Urinary bladder (tissue), 4 donors: Measurements from ENCODE around the gene SLC14A1. TPM values are rescaled to one million over a fixed set of nuclear protein-coding genes. Genes with fewer than 3 reads are reported as not detected.
A peak's percentile ranks its signal among the peaks of the same experiment; 100 is the strongest.

Experiments used
- DNase-seq: peaks from one replicate; pipeline ENCODE4 v3.0.0-alpha.2; 2015; ENCODE audit errors: extremely low spot score
- H3K27ac ChIP-seq: one replicate; pipeline ENCODE4 v1.5.1; 2013; ENCODE audit warnings: low read depth, mild to moderate bottlenecking, moderate library complexity
- H3K36me3 ChIP-seq: one replicate; pipeline ENCODE4 v1.6.1; 2013; ENCODE audit warnings: mild to moderate bottlenecking, moderate library complexity; ENCODE audit not compliant: insufficient read depth
- H3K4me1 ChIP-seq: one replicate; pipeline ENCODE4 v1.6.1; 2013; ENCODE audit warnings: mild to moderate bottlenecking, moderate library complexity; ENCODE audit not compliant: insufficient read depth
- H3K4me3 ChIP-seq: one replicate; pipeline ENCODE4 v1.5.1; 2013; ENCODE audit warnings: low read depth, low read length
- WGBS: extraction: QIAGEN DNeasy Blood & Tissue Kit; methylation state at CpG from one replicate; pipeline ENCODE4 v1.1.7; 2013; 5-methylcytosine and 5-hydroxymethylcytosine counted together
- polyA plus RNA-seq: library from polyadenylated mRNA; stranded (reverse); fragments of 200-250 nt; gene quantifications from one replicate; pipeline ENCODE4 v1.2.3, GENCODE V29; 2013
- total RNA-seq: library from RNA; depleted of rRNA; stranded (reverse); fragments of >200 nt; gene quantifications from one replicate; pipeline ENCODE4 v1.2.3, GENCODE V29; 2014
- donor health status: healthy with polysubstance abuse.
- donor health status: healthy.

The SLC14A1 gene
- total and polyA plus RNA-seq, 2 donors, result 23.5 to 102 TPM

DNA sequence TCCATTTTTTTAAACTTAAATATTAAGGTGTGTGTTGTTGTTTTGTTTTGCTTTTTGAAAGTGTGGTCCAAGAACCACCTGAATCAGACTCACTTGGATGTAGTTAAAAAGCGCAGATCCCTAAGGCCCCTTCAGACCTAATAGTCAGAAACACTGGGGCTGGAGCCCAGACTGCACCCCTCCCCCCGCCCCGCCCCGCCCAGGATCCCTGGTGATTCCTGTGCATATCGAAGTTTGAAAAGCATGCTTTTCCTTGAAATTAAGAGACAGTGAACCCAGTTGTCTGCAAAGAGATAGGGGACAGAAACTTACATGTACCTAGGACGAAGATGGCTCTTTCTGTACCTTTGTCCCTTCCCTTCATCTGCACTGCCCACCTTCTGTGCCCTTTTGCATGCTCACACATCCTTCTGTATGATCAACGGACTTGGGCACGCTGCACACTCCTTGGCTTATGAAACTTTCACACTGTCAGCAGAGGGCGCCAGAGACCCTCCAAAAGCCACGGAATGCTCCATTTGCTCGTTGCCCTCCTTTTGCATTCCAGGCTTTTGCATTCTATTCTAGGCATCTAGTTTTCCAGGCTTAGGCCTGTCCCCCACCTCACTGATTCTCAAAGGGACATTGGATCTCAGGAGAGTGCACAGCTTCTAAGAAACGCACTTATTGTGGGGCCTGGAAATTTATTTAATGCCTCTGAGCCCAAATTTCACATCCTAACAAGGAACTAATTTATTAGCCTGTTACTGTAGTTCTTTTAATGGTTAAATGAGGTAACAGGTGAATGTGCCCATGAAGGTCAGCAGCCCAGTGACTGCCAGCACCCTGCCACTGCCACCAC lies 32.8 kb upstream of the SLC14A1 start:
- Histone ChIP-seq H3K4me3 (no peak overlapping the region), H3K36me3 (no peaks in the 10 kb centered on the region), H3K4me1 (no peaks in the 10 kb centered on the region), H3K27ac (no peak overlapping the region)
- WGBS, result 16% methylated on average over 12 of the region's 12 CpGs
- peak; percentile 65 for DNase-seq

- H3K4me3 ChIP-seq, result no peak overlapping the region
- 81% methylated on average over 7 of the region's 7 CpGs for WGBS
- no peaks in the 10 kb centered on the region for H3K4me1 ChIP-seq
- H3K36me3 ChIP-seq, result no peaks in the 10 kb centered on the region
- DNase-seq, result no peak
- H3K27ac ChIP-seq, result no peak overlapping the region
Measured at GRCh38 chr18:45691816-45692179, 32.2 kb upstream of the SLC14A1 start.

DNA sequence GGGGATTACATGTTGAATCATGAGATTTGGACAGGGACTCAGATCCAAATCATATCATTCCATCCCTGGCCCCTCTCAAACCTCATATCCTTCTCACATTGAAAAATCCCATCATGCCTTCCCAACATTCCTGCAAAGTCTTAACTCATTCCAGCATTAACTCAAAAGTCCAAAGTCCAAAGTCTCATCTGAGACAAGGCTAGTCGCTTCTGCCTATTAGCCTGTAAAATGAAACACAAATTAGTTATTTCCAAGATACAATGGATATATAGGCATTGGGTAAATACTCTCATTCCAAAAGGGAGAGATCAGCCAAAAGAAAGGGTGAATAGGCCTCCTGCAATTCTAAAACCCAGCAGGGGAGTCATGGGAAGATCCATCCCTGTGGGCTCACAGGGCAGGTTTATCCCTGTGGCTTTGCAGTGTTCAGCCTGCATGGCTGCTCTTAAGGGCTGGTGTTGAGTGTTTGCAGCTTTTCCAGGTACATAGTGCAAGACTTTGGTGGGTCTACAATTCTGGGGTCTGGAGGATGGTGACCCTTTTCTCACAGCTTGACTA lies 21.2 kb upstream of the SLC14A1 start:
- H3K4me3 ChIP-seq, result no peak overlapping the region
- no peaks in the 10 kb centered on the region for H3K36me3 ChIP-seq
- WGBS, result 96% methylated on average over 1 of the region's 1 CpG
- no peak for DNase-seq
- no peaks in the 10 kb centered on the region for H3K4me1 ChIP-seq
- H3K27ac ChIP-seq, result no peak overlapping the region

DNA sequence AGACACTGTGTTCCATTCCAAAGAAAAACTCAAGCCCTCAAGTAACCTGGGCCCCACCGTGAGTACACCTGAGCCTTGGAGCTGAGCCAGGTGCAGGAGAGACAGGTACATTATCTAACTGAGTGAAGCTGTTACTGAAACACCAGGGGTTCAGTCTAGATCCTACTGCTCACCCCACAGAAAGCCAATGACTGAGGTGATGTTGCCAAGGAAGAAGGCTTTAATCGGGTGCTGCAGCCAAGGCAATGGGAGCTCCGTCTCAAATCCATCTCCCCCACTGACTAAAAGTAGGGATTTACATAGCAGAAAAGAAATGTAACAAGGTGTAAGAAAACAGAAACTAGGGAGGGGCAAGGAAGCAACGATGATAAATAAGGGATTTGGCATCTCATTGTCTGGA lies 15.2 kb upstream of the SLC14A1 start:
- H3K4me1 ChIP-seq, result no peaks in the 10 kb centered on the region
- no peak for DNase-seq
- H3K36me3 ChIP-seq, result no peaks in the 10 kb centered on the region
- H3K27ac ChIP-seq, result no peak overlapping the region
- H3K4me3 ChIP-seq, result no peak overlapping the region
- 90% methylated on average over 4 of the region's 4 CpGs for WGBS

GRCh38 chr18:45712061-45712460 lies 11.9 kb upstream of the SLC14A1 start:
- no peaks in the 10 kb centered on the region for H3K4me1 ChIP-seq
- H3K36me3 ChIP-seq, result no peaks in the 10 kb centered on the region

DNA sequence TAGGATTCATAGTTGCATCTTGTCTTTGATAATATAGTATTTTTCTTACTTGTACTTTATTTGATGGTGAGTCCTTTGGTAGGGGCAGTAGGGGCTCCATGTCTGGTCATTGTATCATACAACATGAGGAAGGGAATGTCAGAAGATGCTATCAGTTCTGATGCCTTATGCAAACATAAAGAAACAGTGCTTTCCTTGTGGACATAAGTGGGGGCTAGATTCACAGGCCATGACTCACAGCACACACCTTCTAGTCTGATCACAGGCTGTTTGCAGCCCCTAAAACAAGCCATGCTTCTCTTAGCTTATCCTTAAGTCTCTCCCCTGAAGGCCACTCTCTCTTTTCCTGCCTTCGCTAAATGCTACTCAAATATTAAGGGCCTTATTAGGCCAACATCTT lies 10.7 kb upstream of the SLC14A1 start:
- DNase-seq, result no peak
- Histone ChIP-seq H3K4me3 (no peak overlapping the region), H3K27ac (no peak overlapping the region), H3K4me1 (no peaks in the 10 kb centered on the region), H3K36me3 (no peaks in the 10 kb centered on the region)
- WGBS, result 85% methylated on average over 1 of the region's 1 CpG

More at GRCh38 chr18:45712061-45712460, 11.9 kb upstream of the SLC14A1 start:
- H3K4me3 ChIP-seq, result no peak overlapping the region
- no peak for DNase-seq
- H3K27ac ChIP-seq, result no peak overlapping the region

GRCh38 chr18:45715212-45715780 lies 8.7 kb upstream of the SLC14A1 start:
- H3K4me1 ChIP-seq, result no peaks in the 10 kb centered on the region
- H3K4me3 ChIP-seq, result no peak overlapping the region
- WGBS, result 94% methylated on average over 5 of the region's 5 CpGs
- H3K27ac ChIP-seq, result no peak overlapping the region
- DNase-seq, result no peak
- no peaks in the 10 kb centered on the region for H3K36me3 ChIP-seq

DNA sequence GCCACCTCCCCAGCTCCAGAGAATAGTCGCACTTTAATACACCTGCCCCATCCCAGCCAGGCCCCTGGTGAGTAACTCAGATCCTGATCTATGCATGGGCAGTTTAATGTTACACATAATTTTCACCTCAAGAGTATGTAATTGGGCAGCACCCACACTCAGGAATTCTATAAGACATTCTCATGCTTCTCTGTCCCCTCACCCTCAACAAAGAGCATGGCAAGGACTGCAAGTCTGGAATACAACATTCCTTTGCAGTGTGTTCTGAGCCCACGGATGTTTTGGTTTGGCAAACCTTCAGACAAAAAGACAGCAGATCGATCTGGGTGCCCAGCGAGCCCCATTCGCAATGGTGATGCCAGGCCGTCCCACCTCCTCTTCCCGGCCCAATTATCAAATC lies 4.9 kb upstream of the SLC14A1 start:
- no peak for DNase-seq

GRCh38 chr18:45722899-45723298 lies 1.1 kb upstream of the SLC14A1 start:
- WGBS, result 3% methylated on average over 5 of the region's 5 CpGs
- no peak overlapping the region for H3K27ac ChIP-seq
- H3K36me3 ChIP-seq, result no peaks in the 10 kb centered on the region
- DNase-seq, result no peak
- no peaks in the 10 kb centered on the region for H3K4me1 ChIP-seq
- no peak overlapping the region for H3K4me3 ChIP-seq

More for the DNA sequence above, 4.9 kb upstream of the SLC14A1 start:
- Histone ChIP-seq H3K27ac (no peak overlapping the region), H3K4me1 (no peaks in the 10 kb centered on the region), H3K4me3 (no peak overlapping the region), H3K36me3 (no peaks in the 10 kb centered on the region)
- 94% methylated on average over 7 of the region's 7 CpGs for WGBS

GRCh38 chr18:45724601-45725000 lies 620 bp downstream of the SLC14A1 start:
- H3K27ac ChIP-seq, result no peak overlapping the region
- peak overlapping the region; percentile 48 for H3K4me3 ChIP-seq
- no peaks in the 10 kb centered on the region for H3K4me1 ChIP-seq
- WGBS, result 59% methylated on average over 4 of the region's 4 CpGs
- no peak for DNase-seq
- no peaks in the 10 kb centered on the region for H3K36me3 ChIP-seq

DNA sequence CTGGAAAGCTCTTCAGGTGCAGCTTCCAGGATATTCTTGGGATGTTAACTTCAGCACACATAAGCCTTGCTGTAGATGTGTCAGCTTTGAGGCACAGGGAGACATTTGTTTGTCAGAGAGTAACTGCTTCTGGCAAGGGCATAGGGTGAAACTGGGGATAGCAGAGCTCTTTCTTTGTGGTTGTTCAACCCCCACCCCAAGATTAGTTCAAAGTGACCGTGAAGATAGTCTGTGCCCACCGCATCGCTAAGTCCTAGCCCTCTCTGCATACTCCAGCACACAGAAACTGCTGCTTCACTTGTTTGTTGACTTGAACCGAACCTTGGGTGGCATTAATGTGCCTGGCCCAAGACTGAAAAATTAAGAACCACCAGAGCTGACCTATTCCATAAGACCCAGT lies 1.4 kb downstream of the SLC14A1 start:
- Histone ChIP-seq H3K27ac (peak overlapping the region; percentile 74), H3K4me1 (no peaks in the 10 kb centered on the region), H3K4me3 (peak overlapping the region; percentile 48), H3K36me3 (no peaks in the 10 kb centered on the region)
- 71% methylated on average over 4 of the region's 4 CpGs for WGBS
- no peak for DNase-seq

- Histone ChIP-seq H3K4me1 (no peaks in the 10 kb centered on the region), H3K4me3 (peak overlapping the region; percentile 9), H3K36me3 (no peaks in the 10 kb centered on the region), H3K27ac (peak overlapping the region; percentile 12)
- no peak for DNase-seq
- WGBS, result 66% methylated on average over 3 of the region's 3 CpGs
Measured at GRCh38 chr18:45726603-45727002, 2.6 kb downstream of the SLC14A1 start.

DNA sequence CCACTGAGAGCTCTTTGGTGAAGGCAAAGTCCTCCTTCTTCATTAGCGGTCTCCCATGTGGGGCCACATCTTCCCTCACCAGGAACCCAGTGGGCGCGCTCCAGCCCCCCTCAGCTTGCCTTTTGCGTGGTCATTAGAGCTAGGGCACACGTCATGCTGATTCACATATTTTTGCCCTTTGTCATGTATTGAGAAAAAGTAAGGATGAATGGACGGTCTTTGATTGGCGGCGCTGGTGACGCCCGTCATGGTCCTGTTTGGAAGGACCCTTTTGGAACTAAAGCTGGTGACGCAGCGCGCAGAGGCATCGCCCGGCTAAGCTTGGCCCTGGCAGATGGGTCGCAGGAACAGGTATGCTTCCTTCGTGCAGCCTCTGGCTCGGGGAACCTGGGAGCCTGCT lies 3.1 kb downstream of the SLC14A1 start:
- Histone ChIP-seq H3K27ac (peak overlapping the region; percentile 12), H3K4me3 (peak overlapping the region; percentile 9), H3K36me3 (no peaks in the 10 kb centered on the region), H3K4me1 (no peaks in the 10 kb centered on the region)
- no peak for DNase-seq
- WGBS, result 85% methylated on average over 18 of the region's 18 CpGs

GRCh38 chr18:45728336-45729010 lies 4.5 kb downstream of the SLC14A1 start:
- no peaks in the 10 kb centered on the region for H3K4me1 ChIP-seq
- no peak for DNase-seq
- 46% methylated on average over 2 of the region's 2 CpGs for WGBS
- no peaks in the 10 kb centered on the region for H3K36me3 ChIP-seq
- no peak overlapping the region for H3K4me3 ChIP-seq
- H3K27ac ChIP-seq, result no peak overlapping the region
